NCI-H2081 (cell line): ENCODE measurements around the gene MYL6.
"Not testable (repeated sequence)": the region's sequence is repeated elsewhere in the genome, so short reads cannot be mapped to it uniquely, and the experiment has no call there.

Experiments
- DNase-seq, 2 experiments: peaks; one replicate each; lab custom pipeline; 2025; lab: John Stamatoyannopoulos, UW

MYL6 gene

GRCh38 chr12:56189099-56189917 lies 31.1 kb downstream of the MYL6 start, which contains the start of gene SMARCC2:
Gene SMARCC2, minus strand, starts transcription at chr12:56189483. Its CDS starts 22 bp downstream, at chr12:56189461.
- DNase-seq, result peak; percentile 84 to 86

GRCh38 chr12:56189918-56190694 lies 31.9 kb downstream of the MYL6 start:
- DNase-seq, result peak; percentile 89 to 91

GRCh38 chr12:56190695-56191155 lies 32.6 kb downstream of the MYL6 start:
- no peak for DNase-seq

GRCh38 chr12:56192582-56192981 lies 34.4 kb downstream of the MYL6 start:
- no peak for DNase-seq

- peak; percentile 86 to 92 for DNase-seq
Measured at GRCh38 chr12:56193025-56193578, 34.9 kb downstream of the MYL6 start.

- DNase-seq, result not testable (repeated sequence)
Measured at GRCh38 chr12:56196818-56197550, 38.8 kb downstream of the MYL6 start.

- no peak for DNase-seq
Measured at GRCh38 chr12:56197921-56198635, 39.9 kb downstream of the MYL6 start.

GRCh38 chr12:56198836-56199235 lies 40.7 kb downstream of the MYL6 start:
- DNase-seq, result no peak

GRCh38 chr12:56202366-56202765 lies 44.2 kb downstream of the MYL6 start:
- no peak for DNase-seq

GRCh38 chr12:56202838-56203237 lies 44.7 kb downstream of the MYL6 start:
- no peak for DNase-seq

- no peak for DNase-seq
Measured at GRCh38 chr12:56204275-56204674, 46.1 kb downstream of the MYL6 start.

- DNase-seq, result no peak
Measured at GRCh38 chr12:56205445-56205844, 47.3 kb downstream of the MYL6 start.

- DNase-seq, result peak; percentile 6 to 8
Measured at GRCh38 chr12:56206452-56207166, 48.5 kb downstream of the MYL6 start.

GRCh38 chr12:56208006-56208405 lies 49.8 kb downstream of the MYL6 start:
- DNase-seq, result no peak
